K562 (cell line): ENCODE measurements around the gene ANKS1B. TPM values are rescaled to one million over a fixed set of nuclear protein-coding genes. Genes with fewer than 3 reads are reported as not detected.

Experiments used
- CBFA2T3 ChIP-seq: fragments of 450-650 bp; IDR thresholded peaks from 2 replicates; pipeline ENCODE4 v1.6.1; 2017
- CHD4 ChIP-seq: fragments of 200-600 bp; sonication (generic); IDR thresholded peaks from 3 replicates; pipeline ENCODE4 v1.6.1; 2012; ENCODE audit warnings: low read depth, mild to moderate bottlenecking, mixed read lengths, low read length, inconsistent platforms; ENCODE audit not compliant: insufficient read depth, insufficient replicate concordance, poor library complexity, severe bottlenecking
- DNMT1 ChIP-seq: fragments of 450-650 bp; IDR thresholded peaks from 2 replicates; pipeline ENCODE4 v1.6.1; 2016; ENCODE audit warnings: antibody characterized with exemption, mild to moderate bottlenecking
- HMG20A ChIP-seq: fragments of 450-650 bp; formaldehyde crosslinking; conservative IDR thresholded peaks from 2 replicates; pipeline ENCODE4 v1.4.0; 2020; ENCODE audit warnings: mild to moderate bottlenecking, mixed read lengths
- MEF2A ChIP-seq: IDR thresholded peaks from 2 replicates; pipeline ENCODE4 v1.6.1; 2011; ENCODE audit warnings: low read depth, mild to moderate bottlenecking, low read length, moderate library complexity; ENCODE audit not compliant: control insufficient read depth
- RFX5 ChIP-seq: IDR thresholded peaks from 2 replicates; pipeline ENCODE4 v1.6.1; 2011; ENCODE audit warnings: low read depth, mild to moderate bottlenecking, improper control_type of control experiment, low read length
- TAF7 ChIP-seq: fragments of 450-650 bp; IDR thresholded peaks from 2 replicates; pipeline ENCODE4 v1.6.1; 2016; ENCODE audit warnings: missing genetic modification characterization, missing compliant biosample characterization
- ZNF644 ChIP-seq: fragments of 200-800 bp; sonication (Bioruptor generic); IDR thresholded peaks from 2 replicates; pipeline ENCODE4 v1.6.1; 2016; ENCODE audit warnings: low read depth, missing genetic modification characterization, missing compliant biosample characterization
- polyA plus RNA-seq, 8 experiments: library from polyadenylated mRNA; depleted of rRNA in 4 of 8; stranded (reverse) in 5 of 8; unstranded in 3 of 8; fragments of >200 nt; fragmentation: Nextera tagmentation in 2 of 8; fragmentation: Illumina TruSeq in 1 of 8; extraction: Ambion mirVana in 2 of 8; extraction: Trizol in 1 of 8; gene quantifications; 2 replicates each; pipeline versions ENCODE4 v1.2.1 to v1.2.3, GENCODE V29; 2011 to 2014; ENCODE audit warnings: inconsistent platforms in 1 of 8, missing spikeins in 1 of 8
- total RNA-seq, 7 experiments: library from RNA; depleted of rRNA in 6 of 7; stranded (reverse); fragments of >200 nt in 6 of 7; fragmentation: Illumina TruSeq in 2 of 7; extraction: Trizol in 2 of 7; gene quantifications; 2 replicates each; pipeline versions ENCODE4 v1.2.1 to v1.2.3, GENCODE V29; 2011 to 2021; ENCODE audit warnings: low replicate concordance in 1 of 7
- TF ChIP-seq, protein P1 (sequence below), 2 experiments: fragments of 450-650 bp; IDR thresholded peaks; 2 replicates each; pipeline ENCODE4 v1.6.1; 2016; ENCODE audit warnings: mild to moderate bottlenecking in 2 of 2, borderline replicate concordance in 1 of 2, low read depth in 1 of 2, moderate library complexity in 1 of 2

ANKS1B gene
- total and polyA plus RNA-seq, 9 of the 15 experiments (the other 6 are each of a cell fraction or from before 2014, with no cell fraction given): 0.04 to 0.47 (median 0.28) TPM; not detected in 4

DNA sequence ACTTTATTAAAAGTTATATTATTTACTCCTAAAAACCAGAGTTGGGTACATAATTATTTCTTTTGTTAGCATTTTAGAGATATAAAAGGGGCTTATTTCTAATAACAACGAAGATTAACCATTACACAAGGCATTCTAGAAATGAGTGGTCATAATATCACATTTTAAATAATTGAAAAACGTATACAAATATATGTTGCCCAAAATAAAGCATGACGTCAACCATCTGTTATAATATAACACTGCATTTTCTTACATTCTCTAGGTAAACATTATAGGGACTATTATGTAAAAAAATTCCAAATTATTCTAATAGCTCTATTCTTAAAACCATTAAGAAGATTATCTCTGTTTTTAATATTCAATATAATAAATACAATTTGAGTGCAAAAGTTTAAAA is 792.2 kb downstream of the ANKS1B start (continued):
- TF ChIP-seq, protein P1, sequence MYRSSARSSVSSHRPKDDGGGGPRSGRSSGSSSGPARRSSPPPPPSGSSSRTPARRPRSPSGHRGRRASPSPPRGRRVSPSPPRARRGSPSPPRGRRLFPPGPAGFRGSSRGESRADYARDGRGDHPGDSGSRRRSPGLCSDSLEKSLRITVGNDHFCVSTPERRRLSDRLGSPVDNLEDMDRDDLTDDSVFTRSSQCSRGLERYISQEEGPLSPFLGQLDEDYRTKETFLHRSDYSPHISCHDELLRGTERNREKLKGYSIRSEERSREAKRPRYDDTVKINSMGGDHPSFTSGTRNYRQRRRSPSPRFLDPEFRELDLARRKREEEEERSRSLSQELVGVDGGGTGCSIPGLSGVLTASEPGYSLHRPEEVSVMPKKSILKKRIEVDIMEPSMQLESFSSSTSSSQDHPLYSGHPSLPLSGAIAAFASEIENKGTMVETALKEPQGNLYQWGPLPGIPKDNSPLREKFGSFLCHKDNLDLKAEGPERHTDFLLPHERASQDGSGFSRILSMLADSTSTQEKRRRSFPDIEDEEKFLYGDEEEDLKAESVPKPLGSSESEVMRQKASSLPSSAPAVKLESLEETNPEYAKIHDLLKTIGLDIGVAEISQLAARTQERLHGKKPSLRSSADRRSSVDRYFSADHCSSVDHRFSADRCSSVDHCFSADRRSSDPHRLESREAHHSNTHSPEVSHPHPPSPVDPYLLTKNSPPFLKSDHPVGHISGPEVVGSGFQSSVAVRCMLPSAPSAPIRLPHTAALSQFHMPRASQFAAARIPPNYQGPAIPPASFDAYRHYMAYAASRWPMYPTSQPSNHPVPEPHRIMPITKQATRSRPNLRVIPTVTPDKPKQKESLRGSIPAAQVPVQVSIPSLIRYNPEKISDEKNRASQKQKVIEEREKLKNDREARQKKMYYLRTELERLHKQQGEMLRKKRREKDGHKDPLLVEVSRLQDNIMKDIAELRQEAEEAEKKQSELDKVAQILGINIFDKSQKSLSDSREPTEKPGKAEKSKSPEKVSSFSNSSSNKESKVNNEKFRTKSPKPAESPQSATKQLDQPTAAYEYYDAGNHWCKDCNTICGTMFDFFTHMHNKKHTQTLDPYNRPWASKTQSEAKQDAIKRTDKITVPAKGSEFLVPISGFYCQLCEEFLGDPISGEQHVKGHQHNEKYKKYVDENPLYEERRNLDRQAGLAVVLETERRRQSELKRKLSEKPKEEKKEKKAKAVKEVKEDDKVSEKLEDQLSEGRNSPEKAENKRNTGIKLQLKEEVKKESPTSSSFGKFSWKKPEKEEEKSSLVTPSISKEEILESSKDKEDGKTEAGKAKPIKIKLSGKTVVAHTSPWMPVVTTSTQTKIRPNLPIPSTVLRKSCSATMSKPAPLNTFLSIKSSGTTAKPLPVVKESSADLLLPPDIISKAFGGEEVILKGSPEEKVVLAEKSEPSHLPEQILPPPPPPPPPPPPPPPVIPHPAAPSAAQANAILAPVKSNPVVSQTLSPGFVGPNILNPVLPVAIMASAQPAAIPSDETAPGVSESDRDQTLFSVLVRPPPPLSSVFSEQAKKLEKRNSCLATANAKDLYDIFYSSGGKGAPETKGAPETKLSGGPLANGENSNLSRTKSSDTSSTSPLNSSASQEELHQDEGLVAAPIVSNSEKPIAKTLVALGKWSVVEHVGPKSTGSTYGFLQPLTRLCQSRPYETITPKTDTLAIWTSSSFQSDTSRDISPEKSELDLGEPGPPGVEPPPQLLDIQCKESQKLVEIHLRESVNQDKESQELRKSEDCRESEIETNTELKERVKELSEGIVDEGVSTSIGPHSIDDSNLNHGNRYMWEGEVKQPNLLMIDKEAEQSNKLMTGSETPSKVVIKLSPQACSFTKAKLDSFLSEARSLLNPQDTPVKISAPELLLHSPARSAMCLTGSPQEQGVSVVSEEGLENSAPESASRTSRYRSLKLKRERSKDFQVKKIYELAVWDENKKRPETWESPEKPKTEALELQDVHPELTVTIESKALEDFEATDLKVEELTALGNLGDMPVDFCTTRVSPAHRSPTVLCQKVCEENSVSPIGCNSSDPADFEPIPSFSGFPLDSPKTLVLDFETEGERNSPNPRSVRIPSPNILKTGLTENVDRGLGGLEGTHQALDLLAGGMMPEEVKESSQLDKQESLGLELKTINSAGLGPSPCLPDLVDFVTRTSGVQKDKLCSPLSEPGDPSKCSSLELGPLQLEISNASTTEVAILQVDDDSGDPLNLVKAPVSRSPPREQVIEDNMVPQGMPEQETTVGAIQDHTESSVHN (IDR thresholded peaks at IDR 0.05; ENCODE audit: borderline replicate concordance in 1 of 2, low read depth in 1 of 2): no peak
- TF ChIP-seq TAF7 (tag) (no peak), MEF2A (no peak), CBFA2T3 (no peak), RFX5 (no peak), CHD4 (no peak), ZNF644 (tag) (no peak), HMG20A (no peak), DNMT1 (no peak)
